K562 (cell line): Measurements from ENCODE around the gene TAF1A. TPM values are rescaled to one million over a fixed set of nuclear protein-coding genes. Genes with fewer than 3 reads are reported as not detected.

Experiments
- CC2D1A ChIP-seq: fragments of 450-650 bp; IDR thresholded peaks from 2 replicates; pipeline ENCODE4 v1.6.1; 2017; ENCODE audit warnings: mild to moderate bottlenecking
- CREM ChIP-seq: IDR thresholded peaks from 2 replicates; pipeline ENCODE4 v1.6.1; 2014; ENCODE audit warnings: antibody characterized with exemption, low read depth
- DPF2 ChIP-seq: fragments of 450-650 bp; IDR thresholded peaks from 2 replicates; pipeline ENCODE4 v1.6.1; 2016
- KDM1A ChIP-seq, 2 experiments: fragments of 450-650 bp; IDR thresholded peaks; 2 replicates each; pipeline ENCODE4 v1.6.1; 2016; ENCODE audit warnings: mild to moderate bottlenecking in 2 of 2
- LARP7 ChIP-seq: fragments of 450-650 bp; IDR thresholded peaks from 2 replicates; pipeline ENCODE4 v1.6.1; 2016
- NEUROD1 ChIP-seq: fragments of 150-350 bp; IDR thresholded peaks from 2 replicates; pipeline ENCODE4 v1.6.1; 2014; ENCODE audit warnings: borderline replicate concordance, low read length, low read depth; ENCODE audit not compliant: partially characterized antibody
- SRSF1 ChIP-seq: fragments of 200-400 bp; formaldehyde crosslinking; IDR thresholded peaks from 2 replicates; pipeline ENCODE4 v1.6.1; 2017; ENCODE audit warnings: mild to moderate bottlenecking, low read depth, low read length, moderate library complexity
- U2AF1 ChIP-seq: fragments of 200-400 bp; formaldehyde crosslinking; optimal IDR thresholded peaks from 2 replicates; pipeline ENCODE3; 2017; ENCODE audit warnings: mild to moderate bottlenecking, low read depth, low read length, moderate library complexity
- ZKSCAN1 ChIP-seq: fragments of 150-350 bp; IDR thresholded peaks from 2 replicates; pipeline ENCODE4 v1.6.1; 2016; ENCODE audit warnings: low read depth, low read length
- ZNF174 ChIP-seq: fragments of 250-450 bp; sonication (Bioruptor Pico); IDR thresholded peaks from 2 replicates; pipeline ENCODE4 v1.4.0; 2020; ENCODE audit warnings: mild to moderate bottlenecking
- ZNF197 ChIP-seq: fragments of 200-800 bp; sonication (Bioruptor generic); IDR thresholded peaks from 2 replicates; pipeline ENCODE4 v1.6.1; 2016; ENCODE audit warnings: low read depth, missing genetic modification characterization, missing compliant biosample characterization
- polyA plus RNA-seq, 8 experiments: library from polyadenylated mRNA; depleted of rRNA in 4 of 8; stranded (reverse) in 5 of 8; unstranded in 3 of 8; fragments of >200 nt; fragmentation: Nextera tagmentation in 2 of 8; fragmentation: Illumina TruSeq in 1 of 8; extraction: Ambion mirVana in 2 of 8; extraction: Trizol in 1 of 8; gene quantifications; 2 replicates each; pipeline versions ENCODE4 v1.2.1 to v1.2.3, GENCODE V29; 2011 to 2014; ENCODE audit warnings: inconsistent platforms in 1 of 8, missing spikeins in 1 of 8
- total RNA-seq, 7 experiments: library from RNA; depleted of rRNA in 6 of 7; stranded (reverse); fragments of >200 nt in 6 of 7; fragmentation: Illumina TruSeq in 2 of 7; extraction: Trizol in 2 of 7; gene quantifications; 2 replicates each; pipeline versions ENCODE4 v1.2.1 to v1.2.3, GENCODE V29; 2011 to 2021; ENCODE audit warnings: low replicate concordance in 1 of 7
- TF ChIP-seq, protein P1 (sequence below): fragments of 450-650 bp; formaldehyde crosslinking; conservative IDR thresholded peaks from 2 replicates; pipeline ENCODE4 v1.4.0; 2022; ENCODE audit warnings: mild to moderate bottlenecking, missing genetic modification characterization
- TF ChIP-seq, protein P2 (sequence below), 3 experiments: fragments of 200-800 bp in 1 of 3; sonication (Bioruptor generic) in 1 of 3; sonication (generic) in 1 of 3; formaldehyde crosslinking in 1 of 3; IDR thresholded peaks; 2 replicates each; pipeline versions ENCODE4 v1.6.1 to v1.8.0; 2016 to 2022; ENCODE audit warnings: mild to moderate bottlenecking in 2 of 3, missing compliant biosample characterization in 2 of 3, missing genetic modification characterization in 2 of 3, missing genetic modification reagents in 1 of 3
- TF ChIP-seq, protein P3 (sequence below): fragments of 250-450 bp; sonication (Bioruptor Pico); IDR thresholded peaks from 2 replicates; pipeline ENCODE4 v1.5.0; 2021; ENCODE audit warnings: mild to moderate bottlenecking, moderate library complexity
- TF ChIP-seq, protein P4 (sequence below): sonication (generic); formaldehyde crosslinking; IDR thresholded peaks from 2 replicates; pipeline ENCODE4 v1.8.0; 2022; ENCODE audit warnings: mild to moderate bottlenecking, missing genetic modification reagents
- TF ChIP-seq, protein P5 (sequence below): fragments of 250-450 bp; sonication (Bioruptor Pico); IDR thresholded peaks from 2 replicates; pipeline ENCODE4 v1.8.0; 2022; ENCODE audit warnings: inconsistent platforms, mild to moderate bottlenecking, moderate library complexity, borderline replicate concordance
- TF ChIP-seq, protein P6 (sequence below): fragments of 450-650 bp; formaldehyde crosslinking; IDR thresholded peaks from 2 replicates; pipeline ENCODE4 v1.4.0; 2022; ENCODE audit warnings: missing genetic modification characterization

The TAF1A gene
- total and polyA plus RNA-seq, 9 of the 15 experiments (the other 6 are each of a cell fraction or from before 2014, with no cell fraction given) = 17.8 to 36.8 (median 25.3) TPM

DNA sequence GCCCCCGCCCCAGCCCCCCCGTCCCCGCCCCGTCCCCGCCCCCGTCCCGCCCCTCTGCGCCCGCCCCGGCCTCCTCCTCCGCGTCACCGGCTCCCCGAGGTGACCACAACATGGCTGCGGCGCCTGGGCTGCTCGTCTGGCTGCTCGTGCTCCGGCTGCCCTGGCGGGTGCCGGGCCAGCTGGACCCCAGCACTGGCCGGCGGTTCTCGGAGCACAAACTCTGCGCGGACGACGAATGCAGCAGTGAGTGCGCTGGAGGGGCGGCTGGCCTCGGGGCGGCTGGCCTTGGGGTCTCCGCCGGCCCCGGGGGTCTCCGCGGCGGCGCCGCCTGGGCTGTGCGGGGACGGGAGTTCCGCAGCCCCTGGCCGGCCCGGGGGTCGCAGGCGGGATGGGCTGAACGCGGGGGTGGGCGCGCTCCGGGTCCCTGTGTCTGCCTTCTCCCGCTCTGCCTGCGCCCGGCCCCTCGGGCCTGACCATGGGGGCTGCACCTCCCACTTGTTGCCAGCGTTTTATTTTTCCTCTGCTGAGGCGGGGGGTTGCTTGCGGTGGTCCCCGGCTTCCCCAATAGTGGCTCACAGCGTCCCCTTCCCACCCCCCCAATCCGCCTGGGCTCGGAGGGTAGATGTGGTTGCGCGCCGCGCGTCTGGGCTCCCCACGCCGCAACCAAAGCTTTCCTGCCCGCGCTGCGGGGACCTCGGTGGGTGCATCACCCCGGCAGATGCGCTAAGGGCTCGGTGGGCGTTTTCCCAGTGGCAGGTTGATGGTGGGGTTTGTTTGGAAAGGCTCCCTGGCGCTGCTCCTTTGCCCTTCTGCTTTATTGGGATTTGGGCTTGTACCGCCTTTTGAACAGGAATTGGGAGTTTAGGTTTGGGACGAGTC, 28.5 kb upstream of the TAF1A start, which contains the start of gene MIA3 (continued):
- TF ChIP-seq, protein P1, sequence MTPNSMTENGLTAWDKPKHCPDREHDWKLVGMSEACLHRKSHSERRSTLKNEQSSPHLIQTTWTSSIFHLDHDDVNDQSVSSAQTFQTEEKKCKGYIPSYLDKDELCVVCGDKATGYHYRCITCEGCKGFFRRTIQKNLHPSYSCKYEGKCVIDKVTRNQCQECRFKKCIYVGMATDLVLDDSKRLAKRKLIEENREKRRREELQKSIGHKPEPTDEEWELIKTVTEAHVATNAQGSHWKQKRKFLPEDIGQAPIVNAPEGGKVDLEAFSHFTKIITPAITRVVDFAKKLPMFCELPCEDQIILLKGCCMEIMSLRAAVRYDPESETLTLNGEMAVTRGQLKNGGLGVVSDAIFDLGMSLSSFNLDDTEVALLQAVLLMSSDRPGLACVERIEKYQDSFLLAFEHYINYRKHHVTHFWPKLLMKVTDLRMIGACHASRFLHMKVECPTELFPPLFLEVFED (CRISPR knock-in tag) = no peak
- TF ChIP-seq LARP7 = no peak
- TF ChIP-seq U2AF1 = no peak
- TF ChIP-seq ZNF174 = no peak
- TF ChIP-seq NEUROD1 = no peak
- TF ChIP-seq, protein P2, sequence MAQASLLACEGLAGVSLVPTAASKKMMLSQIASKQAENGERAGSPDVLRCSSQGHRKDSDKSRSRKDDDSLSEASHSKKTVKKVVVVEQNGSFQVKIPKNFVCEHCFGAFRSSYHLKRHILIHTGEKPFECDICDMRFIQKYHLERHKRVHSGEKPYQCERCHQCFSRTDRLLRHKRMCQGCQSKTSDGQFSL (CRISPR knock-in tag; IDR thresholded peaks at IDR 0.05) = peak; percentile 45; the same call in 1 of the 2 replicates
- TF ChIP-seq, protein P2 (tag; IDR thresholded peaks at IDR 0.05) = peak in 1 of 2 experiments; percentile 50; a peak in 1 of 4 replicates
- TF ChIP-seq, protein P3, sequence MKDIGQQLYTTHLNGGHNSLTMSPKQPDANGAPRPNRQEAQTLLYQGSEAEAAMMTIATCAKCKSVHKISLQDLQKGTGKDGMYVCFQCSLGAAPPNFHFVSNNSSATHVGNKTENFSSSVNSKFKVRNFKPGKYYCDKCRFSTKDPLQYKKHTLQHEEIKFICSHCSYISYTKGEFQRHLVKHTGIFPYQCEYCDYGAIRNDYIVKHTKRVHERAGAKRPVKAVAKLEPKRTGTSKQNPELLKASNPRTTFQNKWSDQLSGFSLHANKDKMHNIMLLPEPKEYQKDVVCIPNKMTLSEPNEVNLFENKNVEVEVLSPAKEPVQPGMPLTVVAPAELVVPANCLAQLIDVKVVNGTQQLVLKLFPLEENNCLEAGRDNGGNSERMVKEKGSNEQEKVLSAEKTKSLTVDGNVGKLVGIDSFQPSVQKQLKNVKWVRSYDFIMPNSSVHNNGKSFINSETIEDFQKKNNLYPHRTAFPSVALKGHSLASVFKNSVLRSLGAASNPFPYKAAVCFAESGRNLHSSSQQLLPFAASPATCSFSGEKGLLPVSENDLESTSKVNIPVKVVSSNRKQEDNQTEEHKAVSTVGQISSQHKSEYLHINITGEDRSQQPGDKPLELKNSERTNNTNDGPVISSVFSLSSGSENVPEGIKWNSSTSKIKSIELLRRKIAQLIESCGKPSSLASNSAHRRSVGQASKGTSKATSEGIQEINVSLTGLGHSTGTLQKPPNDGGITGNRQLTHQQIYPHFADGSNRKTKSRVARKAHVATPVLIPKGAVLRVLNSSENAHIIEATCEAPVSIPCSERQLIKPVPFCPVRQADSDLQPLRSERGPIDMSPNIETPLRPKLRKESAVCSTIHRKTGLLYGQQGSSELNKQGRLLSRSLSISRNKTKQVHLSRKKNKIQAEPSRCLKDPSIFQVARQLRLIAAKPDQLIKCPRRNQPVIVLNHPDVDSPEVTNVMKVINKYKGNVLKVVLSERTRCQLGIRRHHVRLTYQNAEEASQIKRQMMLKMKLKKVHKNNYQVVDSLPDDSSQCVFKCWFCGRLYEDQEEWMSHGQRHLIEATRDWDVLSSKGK (CRISPR knock-in tag) = no peak
- TF ChIP-seq, protein P4, sequence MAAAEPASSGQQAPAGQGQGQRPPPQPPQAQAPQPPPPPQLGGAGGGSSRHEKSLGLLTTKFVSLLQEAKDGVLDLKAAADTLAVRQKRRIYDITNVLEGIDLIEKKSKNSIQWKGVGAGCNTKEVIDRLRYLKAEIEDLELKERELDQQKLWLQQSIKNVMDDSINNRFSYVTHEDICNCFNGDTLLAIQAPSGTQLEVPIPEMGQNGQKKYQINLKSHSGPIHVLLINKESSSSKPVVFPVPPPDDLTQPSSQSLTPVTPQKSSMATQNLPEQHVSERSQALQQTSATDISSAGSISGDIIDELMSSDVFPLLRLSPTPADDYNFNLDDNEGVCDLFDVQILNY (CRISPR knock-in tag) = no peak
- TF ChIP-seq SRSF1 = no peak
- no peak for TF ChIP-seq KDM1A (IDR thresholded peaks at IDR 0.05)
- TF ChIP-seq CREM = peak; percentile 64; the same call in 1 of the 2 replicates
- TF ChIP-seq, protein P5, sequence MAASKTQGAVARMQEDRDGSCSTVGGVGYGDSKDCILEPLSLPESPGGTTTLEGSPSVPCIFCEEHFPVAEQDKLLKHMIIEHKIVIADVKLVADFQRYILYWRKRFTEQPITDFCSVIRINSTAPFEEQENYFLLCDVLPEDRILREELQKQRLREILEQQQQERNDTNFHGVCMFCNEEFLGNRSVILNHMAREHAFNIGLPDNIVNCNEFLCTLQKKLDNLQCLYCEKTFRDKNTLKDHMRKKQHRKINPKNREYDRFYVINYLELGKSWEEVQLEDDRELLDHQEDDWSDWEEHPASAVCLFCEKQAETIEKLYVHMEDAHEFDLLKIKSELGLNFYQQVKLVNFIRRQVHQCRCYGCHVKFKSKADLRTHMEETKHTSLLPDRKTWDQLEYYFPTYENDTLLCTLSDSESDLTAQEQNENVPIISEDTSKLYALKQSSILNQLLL (CRISPR knock-in tag) = no peak
- no peak for TF ChIP-seq ZNF197 (CRISPR knock-in tag)
- TF ChIP-seq CC2D1A = no peak
- TF ChIP-seq, protein P6, sequence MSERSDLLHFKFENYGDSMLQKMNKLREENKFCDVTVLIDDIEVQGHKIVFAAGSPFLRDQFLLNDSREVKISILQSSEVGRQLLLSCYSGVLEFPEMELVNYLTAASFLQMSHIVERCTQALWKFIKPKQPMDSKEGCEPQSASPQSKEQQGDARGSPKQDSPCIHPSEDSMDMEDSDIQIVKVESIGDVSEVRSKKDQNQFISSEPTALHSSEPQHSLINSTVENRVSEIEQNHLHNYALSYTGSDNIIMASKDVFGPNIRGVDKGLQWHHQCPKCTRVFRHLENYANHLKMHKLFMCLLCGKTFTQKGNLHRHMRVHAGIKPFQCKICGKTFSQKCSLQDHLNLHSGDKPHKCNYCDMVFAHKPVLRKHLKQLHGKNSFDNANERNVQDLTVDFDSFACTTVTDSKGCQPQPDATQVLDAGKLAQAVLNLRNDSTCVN = no peak
- TF ChIP-seq ZKSCAN1 = no peak
- TF ChIP-seq DPF2 = no peak
